Stimulated activated CD4-positive, alpha-beta T cell treated with anti-CD3 and anti-CD28 coated beads, Interleukin-12 subunit alpha, Interleukin-12 subunit beta, amount 100 ng/mL, for 48 hours (primary cell): ENCODE data around the gene RCBTB1.
A peak's percentile ranks its signal among the peaks of the same experiment; 100 is the strongest.

Experiments used
- DNase-seq, 3 donors: peaks; one replicate each; pipeline ENCODE4 v3.0.0-alpha.2; 2020; ENCODE audit warnings: low read depth in 2 of 3, low spot score in 1 of 3

Gene RCBTB1

DNA sequence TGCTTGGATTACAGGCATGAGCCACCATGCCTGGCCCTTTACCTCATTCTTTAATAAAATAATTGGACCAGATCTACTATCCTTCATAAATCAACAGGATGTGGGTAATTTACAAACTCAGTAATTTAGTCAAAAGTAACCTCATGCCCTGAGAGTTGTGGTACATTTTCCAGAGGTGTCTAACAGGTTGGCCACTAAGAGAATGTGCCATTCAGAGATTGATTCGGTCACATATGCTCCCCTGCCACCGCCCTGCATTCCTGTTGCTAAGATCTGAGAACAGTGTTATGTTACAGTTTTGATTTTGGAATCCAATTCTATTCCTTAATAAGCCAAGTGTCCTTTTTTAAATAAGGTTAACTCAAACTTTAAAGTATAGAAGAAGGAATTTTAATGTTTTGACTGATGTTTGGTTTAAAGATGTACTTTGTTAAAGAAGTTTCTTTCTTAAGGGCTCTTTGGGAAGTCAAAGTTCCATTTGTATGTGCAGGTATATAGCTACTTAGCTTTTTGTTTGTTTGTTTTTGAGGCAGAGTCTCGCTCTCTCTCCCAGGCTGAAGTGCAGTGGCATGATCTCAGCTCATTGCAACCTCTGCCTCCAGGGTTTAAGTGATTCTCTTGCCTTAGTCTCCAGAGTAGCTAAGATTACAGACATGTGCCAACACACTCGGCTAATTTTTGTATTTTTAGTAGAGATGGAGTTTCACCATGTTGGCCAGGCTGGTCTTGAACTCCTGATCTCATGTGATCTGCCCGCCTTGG lies 60.4 kb downstream of the RCBTB1 start:
- DNase-seq, result no peak

DNA sequence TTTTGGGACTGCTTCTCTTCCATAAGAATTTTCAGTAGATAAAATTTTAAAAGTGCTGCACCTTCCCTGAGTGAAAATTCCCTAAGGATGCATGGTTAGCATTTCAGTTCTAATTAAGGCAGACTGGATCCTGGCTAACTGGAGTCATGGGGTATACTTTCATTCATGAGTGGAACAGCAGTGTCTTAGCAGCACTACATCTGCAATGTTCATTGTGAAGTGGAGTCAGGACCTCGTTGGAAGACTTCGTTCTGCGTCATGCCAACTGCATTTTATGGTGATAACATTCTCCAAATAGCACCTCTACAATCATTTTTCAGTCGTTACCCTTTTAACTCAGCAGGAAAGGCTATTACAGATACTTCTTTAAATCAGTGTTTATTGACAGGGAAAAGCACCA lies 64.1 kb downstream of the RCBTB1 start:
- DNase-seq, result no peak

DNA sequence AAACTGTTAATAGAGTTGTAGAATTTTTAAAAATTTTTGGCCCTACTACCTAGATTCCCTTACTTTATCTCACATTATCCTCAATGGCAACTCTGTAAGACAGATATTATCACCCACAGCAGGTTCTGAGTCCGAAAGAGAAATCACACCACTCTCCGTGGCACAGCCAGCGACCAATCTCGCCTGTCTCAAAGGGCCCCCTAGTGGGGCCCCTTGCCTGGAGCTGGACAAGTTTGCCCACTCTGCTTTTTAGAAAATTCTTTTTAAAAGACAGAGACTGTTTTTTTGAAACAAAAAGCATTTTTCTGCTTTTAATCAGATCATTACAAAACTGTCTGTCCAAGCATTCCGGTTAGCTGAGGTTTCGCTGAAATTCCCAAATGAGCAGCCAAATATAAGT lies 67.9 kb downstream of the RCBTB1 start:
- no peak for DNase-seq

DNA sequence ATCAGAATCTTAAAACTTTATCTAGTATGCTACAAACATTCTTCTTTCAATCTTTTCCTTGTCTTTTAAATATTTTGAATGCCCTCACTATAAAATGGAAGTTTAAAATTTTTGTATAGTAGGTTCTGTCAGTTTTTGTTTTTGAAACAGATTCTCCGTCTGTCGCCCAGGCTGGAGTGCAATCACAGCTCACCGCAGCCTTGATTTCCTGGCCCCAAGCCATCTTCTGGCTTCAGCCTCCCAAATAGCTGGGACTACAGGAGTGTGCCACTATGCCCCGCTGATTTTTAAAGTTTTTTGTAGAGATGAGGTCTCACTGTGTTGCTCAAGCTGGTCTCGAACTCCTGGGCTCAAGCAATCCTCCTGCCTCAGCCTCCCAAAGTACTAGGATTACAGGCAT lies 68.9 kb downstream of the RCBTB1 start:
- no peak for DNase-seq

DNA sequence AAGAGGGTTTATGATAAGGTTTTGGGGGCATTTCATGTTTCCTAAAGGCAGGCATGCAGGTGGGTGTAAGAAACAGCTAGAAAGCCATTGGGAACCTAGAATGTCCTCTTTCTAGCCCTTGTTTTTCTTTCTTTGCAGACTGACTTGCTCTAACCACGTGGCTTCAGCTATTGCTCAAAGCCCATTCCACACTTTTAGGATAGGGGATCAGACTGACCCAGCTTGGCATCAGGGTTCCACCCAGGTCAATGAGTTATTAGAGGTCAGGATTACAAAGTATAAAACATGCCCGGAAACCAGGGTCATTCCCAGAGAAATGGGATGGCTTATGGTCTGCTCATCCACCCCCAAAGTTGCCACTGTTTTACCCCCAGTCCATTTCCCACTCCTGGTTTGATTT lies 72.8 kb downstream of the RCBTB1 start:
- DNase-seq, result no peak

DNA sequence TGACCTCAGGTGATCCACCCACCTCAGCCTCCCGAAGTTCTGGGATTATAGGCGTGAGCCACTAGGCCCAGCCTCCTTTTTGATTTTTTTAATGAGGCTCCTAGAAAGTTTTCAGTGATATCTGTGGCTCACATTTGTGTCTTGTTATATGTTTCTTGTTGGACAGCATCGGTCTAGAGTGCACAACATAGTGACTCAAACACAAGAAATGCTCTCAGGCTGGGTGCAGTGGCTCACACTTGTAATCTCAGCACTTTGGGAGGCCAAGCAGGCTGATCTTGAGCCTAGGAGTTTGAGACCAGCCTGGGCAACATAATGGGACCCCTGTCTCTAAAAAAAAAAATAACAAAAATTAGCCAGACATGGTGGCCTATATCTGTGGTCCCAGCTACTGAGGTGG lies 81.4 kb downstream of the RCBTB1 start:
- DNase-seq, result no peak

DNA sequence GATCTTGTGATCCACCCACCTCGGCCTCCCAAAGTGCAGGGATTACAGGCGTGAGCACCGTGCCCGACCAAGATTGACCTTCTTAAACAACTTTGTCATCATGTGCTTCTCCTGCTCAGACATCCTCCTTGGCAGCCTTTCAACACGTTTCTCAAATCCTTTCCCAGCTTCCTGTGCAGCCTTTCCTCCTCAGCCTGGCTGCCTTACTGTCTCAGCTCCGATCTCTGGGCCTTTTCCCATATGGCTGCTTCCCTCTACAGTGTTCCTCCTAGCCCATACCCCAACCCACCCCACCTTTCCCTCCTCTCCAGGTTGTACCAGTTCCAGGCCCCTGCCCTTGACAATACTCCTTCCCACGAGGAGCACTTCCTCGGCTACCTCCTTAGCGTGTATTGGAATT lies 82.4 kb downstream of the RCBTB1 start:
- DNase-seq, result no peak

DNA sequence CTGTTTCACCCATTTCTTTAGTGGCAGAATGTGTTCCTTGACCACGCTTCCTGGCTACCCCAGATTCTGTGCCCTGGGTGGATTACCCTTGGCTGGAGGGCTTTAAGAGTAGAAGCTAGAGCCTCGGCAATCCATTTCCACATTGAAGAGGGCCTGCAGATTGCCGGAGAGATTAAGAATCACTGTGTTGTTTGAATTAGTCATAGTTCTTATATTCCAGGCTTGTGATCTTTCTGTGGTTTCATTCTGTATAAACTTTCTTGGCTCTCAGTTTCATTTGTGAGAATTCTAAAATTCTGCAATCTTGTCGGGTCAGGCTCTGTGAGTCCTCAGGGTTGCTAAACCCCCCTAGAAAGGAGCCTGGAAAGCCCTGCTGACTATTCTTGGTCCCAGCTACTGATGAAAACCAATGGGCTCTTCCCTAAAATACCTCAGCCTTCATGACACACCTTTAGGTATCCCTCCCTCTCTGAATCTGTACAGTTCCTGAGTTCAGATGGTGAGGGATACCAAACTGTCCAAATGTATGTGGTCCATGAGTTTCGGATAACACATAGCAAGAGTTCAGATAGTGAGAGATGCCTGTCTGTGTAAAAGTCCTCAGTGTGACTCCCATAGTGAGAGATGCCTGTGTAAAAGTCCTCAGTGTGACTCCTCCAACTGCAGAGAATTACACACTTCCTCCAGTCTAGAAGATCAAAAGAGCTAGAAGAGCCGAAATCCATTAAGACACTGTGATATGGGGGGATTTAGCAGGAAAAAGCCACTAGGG lies 85.3 kb downstream of the RCBTB1 start:
- no peak for DNase-seq

DNA sequence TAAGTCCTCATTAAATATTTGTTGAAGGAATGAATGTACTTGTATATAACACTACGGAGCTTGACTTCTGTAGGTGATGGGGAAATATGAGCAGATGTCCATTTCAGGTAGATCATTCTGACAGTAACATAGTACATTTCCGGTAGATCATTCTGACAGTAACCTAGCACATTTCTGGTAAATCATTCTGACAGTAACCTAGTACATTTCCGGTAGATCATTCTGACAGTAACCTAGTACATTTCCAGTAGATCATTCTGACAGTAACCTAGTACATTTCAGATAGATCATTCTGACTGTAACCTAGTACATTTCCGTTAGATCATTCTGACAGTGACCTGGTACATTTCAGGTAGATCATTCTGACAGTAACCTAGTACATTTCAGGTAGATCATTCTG lies 87.2 kb downstream of the RCBTB1 start:
- no peak for DNase-seq

DNA sequence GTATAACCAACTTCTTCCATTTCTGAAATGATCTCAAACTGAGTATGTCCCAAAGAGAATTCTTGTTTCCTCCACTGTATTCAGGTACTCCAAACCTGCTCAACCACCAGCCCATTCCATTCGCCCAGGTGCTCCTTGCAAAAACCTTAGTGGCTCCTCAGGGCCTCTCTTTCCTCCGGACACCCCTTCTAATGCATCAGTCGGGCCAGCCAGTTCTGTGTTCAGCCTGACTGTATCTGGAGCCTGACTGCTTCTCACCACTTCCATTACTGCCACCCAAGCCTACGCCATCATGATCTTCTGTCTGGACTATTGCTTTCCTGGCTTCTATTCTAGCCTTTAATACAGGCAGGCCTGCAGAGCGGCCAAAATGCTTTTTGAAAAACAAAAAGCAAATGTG lies 88.1 kb downstream of the RCBTB1 start:
- DNase-seq, result no peak

DNA sequence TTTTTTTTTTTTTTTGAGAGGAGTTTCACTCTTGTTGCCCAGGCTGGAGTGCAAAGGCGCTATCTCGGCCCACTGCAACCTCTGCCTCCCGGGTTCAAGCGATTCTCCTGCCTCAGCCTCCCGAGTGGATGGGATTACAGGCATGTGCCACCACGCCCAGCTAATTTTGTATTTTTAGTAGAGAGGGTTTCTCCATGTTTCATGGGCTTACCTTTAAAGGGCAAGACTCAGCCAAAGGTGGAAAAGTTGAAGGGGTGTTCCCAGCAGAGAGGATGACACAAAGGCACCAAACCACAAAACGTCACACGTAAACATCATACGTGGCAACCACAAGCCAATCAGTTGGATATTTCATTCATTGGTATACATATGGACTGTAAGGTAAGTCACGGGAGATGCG lies 88.5 kb downstream of the RCBTB1 start:
- DNase-seq, result peak in 2 of 3 donors; percentile 53 to 66

DNA sequence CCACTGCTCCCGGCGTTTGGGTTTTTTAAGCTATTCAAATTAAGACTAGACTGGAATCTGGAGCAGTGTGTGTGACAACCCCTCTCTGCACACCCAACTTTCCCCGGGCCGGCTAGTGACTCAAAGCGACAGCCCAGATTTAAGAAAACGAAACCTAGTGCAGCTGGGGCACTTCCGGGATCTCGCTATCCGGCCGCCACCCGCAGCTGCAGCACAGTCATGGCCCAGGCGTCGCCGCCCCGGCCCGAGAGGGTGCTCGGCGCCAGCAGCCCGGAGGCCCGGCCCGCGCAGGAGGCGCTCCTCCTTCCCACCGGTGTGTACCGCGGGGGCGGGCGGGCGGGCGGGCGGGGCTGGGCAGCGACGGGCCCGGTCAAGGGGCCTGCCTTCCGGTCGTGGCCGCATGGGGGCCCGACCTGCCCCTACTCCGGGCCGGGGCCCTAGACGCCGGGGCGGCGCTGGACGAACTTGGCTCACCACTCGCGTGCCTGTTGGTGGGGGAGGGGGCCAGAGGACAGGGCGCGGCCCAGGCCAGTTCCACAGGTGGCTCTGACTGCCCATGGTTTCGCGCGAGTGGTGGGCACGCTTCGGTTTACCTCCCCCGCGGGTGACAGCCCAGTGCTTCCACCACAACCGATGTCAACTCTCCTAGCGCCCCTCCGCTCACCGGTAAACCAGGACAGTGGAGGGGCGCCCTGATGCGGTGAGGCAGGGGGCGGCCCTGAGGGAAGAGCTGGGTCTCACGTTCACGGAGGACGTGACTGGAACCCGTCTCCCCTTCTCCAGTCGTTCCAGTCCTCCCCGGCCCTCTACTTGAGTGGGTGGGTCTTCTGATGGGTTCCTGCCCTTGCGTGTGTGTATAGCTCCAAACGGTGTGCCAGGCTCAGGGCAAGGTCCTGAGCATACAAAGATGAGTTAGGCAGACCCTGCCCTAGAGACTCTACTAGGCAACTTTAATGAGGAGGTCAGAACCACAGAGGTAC lies 89.3 kb downstream of the RCBTB1 start, which contains the start of gene PHF11:
TSS of gene PHF11 (plus strand) at position 171 of the 980 bp plus-strand sequence. CDS start at position 220, 49 bp downstream.
- peak; percentile 80 to 86 (median 86) for DNase-seq

DNA sequence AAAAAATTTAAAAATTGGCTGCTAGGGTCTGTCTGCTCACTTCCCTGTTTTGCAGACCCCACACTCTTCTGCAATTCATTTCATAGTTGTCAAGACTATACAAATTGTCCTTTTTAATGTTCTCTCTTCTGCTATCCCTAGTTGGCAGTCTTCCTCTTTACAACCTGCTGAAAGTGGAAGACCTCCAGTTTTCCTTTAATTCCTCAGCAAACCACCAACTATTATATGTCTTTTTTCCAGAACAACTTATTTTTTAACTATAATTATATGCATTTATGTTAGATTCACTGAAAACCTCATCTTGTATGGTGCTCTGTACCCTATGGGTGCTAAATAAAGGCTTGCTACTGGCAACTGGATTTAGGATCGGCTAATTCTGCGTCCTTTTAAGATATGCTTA lies 90.7 kb downstream of the RCBTB1 start:
- no peak for DNase-seq

DNA sequence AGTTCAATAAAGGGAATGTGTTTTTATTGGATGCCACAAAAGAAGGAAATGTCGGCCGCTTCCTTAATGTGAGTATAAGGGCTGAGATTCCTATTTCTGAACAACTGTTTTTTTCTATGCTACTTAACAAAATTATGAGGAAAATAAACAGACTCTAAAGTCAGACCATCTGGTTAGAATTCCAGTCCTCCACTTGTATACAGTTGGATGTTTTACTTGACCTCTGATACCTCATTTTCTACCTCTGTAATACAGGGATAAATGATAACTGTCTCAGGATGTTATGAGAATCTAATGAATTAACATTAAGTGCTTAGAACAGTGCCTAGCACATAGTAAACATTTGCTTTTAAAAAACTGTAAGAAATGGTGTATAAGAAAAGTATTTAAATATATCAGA lies 96.8 kb downstream of the RCBTB1 start:
- no peak for DNase-seq
